OCI-M2 (cell line): ENCODE results near the gene RBFOX2.
"Not testable (repeated sequence)": the region's sequence is repeated elsewhere in the genome, so short reads cannot be mapped to it uniquely, and the experiment has no call there.

ENCODE experiments used
- DNase-seq: peaks from one replicate; lab custom pipeline; 2025; ENCODE audit not compliant: unreplicated experiment; lab: John Stamatoyannopoulos, UW

The RBFOX2 gene

GRCh38 chr22:35721960-35722359 lies 306.7 kb downstream of the RBFOX2 start:
- DNase-seq = no peak

- DNase-seq = no peak
These were observed 309.3 kb downstream of the RBFOX2 start for GRCh38 chr22:35719212-35719875.

DNA sequence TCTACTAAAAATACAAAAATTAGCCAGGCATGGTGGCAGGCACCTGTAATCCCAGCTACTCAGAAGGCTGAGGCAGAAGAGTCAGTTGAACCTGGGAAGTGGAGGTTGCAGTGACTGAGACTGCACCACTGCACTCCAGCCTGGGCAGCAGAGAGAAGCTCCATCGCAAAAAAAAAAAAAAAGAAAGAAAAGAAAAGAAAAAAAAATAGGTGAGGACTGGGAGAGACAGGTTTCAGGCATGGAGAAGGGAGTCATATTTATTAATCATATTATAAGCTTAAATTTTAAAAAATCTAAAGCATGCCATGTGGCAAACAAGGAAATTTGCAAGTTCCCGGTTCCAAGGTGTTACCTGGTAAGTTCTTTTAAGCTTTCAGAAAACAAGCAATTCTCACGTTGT lies 311.1 kb downstream of the RBFOX2 start, which contains the start of gene APOL5:
APOL5 (plus strand) TSS at position 301 of the 400 bp plus-strand sequence; CDS start at position 301, 0 bp downstream.
- DNase-seq = no peak

GRCh38 chr22:35712672-35713071 lies 316.0 kb downstream of the RBFOX2 start:
- DNase-seq = no peak

DNA sequence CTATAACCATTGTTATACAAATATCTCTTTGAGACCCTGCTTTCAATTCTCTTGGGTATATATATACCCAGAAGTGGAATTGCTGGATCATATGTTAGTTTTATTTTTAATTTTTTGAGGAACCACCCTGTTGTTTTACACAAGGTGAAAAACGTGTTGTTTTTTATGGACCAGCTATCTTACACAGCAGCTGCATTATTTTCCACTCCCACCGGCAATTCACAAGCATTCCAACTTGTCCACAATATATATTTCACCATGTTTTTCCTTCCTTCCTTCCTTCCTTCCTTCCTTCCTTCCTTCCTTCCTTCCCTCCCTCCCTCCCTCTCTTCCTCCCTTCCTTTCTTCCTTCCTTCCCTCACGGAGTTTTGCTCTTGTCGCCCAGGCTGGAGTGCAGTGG lies 317.3 kb downstream of the RBFOX2 start:
- DNase-seq = no peak

DNA sequence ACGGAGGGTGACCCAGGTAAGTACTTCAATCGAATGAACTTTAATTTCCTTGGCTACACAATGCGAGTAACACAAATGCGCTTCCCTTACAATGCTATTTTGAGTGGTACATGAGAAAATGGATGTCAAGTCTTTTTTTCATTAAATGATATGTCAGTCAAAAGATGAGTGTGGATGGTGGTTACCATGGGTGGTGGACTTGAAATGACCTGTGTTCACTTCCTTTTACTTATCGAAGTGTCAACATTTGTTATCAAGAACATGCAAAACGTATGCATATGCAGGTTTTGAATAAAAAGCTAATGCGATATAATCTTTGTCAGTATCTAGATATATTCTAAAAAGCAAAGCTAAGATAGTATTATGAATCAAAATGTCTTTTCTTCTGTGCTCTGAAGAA lies 319.7 kb downstream of the RBFOX2 start:
- no peak for DNase-seq

DNA sequence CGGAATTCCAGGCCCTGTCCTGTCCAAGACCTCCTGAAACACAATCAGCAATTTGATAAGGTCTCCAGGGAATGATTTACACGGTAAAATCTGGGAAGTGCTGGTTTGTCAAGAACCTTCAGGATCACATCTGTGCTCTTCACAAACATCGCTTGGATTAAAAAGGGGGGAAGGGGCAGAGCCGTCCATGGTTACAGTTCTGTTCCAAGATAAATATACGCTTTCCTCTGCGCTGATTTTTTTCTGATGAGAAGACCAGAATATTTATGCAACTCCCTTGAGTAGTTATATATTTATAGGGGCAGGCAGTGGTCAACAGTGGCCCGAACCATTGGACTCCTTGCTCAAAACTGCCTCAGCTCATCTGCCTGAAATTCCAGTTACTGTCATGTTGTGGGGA lies 320.2 kb downstream of the RBFOX2 start:
- no peak for DNase-seq

DNA sequence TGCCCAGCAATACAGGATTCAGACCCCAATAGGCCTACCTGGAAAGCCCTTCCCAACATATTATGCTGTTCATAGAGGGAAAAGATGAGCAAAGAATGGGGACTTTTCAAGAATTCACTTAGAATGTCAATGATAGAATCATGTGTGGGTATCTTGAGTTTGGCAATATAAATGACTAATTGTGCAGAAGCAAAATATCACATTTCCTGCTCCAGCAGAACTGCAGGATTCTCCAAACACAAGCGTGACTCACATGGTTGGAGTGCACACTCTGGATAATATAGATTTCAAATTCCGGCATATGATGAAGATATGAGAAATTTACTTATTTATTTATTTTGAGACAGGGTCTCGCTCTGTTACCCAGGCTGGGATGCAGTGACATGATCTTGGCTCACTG lies 323.5 kb downstream of the RBFOX2 start:
- no peak for DNase-seq

DNA sequence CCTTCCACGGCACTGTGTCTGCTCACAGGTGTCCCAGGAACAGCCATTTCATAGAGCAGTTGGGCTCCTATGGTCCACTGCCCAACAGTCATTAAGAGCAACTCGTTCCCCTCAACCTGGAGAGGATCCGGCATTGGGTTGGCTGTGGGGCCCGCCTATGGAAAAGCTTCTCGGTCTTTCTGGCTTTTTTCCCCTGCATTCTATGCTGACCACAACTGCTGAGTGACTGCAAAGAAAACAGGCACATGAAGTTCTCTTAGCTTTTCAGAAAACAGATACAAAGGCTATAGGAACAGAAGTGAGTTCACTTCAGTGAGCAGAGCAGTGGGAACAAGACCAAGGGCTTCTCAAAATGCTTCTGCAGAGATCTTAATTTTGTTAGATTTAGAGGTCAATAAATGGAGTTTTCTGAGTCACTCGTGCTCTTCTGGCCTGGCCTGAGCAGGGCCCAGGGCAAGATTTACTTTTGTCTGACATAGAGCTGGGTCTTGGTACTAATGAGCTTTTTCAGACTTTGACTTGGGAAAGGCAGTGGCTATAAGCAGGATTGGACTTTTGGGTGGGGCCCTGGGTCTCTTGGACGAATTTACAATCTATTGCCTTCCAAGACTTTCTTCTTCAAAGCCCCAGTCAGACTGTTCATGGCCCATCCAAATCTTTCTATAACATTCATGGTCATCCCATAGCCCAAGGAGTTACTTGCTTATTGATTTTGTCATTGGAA lies 324.6 kb downstream of the RBFOX2 start:
- no peak for DNase-seq

DNA sequence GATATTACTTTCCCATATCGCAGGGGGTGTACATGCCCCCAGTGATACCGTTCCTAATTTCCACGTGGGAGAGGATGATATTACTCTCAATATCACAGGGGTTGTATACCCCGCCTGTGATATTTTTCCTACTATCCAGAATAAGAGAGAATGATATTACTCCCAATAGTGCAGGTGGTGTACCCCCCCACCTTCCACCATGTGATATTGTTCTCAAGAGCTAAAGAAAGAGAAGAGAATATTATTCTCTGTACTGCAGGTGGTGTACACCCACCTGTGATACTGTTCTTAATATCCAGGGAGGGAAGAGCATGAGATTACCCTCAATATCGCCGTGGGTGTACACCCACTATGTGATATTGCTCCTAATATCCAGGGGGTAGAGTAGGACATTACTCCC lies 328.8 kb downstream of the RBFOX2 start:
- DNase-seq = not testable (repeated sequence)

GRCh38 chr22:35697142-35697541 lies 331.5 kb downstream of the RBFOX2 start:
- DNase-seq = no peak

DNA sequence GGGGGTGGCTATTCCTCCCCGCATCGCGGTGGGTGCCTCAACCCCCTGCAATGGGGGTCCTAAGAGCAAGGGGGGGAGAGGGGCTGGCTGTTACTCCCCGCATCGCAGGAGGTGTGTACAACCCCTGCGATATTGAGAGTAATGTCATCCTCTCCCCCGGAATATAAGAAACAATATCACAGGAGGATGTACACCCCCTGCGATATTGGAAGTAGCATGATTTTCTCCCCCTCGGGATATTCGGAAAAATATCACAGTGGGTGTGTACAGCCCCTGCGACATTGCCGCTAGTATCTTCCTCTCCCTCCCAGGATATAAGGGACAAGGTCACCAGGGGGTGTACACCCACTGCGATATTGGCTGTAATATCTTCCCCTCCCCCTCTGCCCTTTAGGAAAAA lies 333.4 kb downstream of the RBFOX2 start:
- DNase-seq = no peak

DNA sequence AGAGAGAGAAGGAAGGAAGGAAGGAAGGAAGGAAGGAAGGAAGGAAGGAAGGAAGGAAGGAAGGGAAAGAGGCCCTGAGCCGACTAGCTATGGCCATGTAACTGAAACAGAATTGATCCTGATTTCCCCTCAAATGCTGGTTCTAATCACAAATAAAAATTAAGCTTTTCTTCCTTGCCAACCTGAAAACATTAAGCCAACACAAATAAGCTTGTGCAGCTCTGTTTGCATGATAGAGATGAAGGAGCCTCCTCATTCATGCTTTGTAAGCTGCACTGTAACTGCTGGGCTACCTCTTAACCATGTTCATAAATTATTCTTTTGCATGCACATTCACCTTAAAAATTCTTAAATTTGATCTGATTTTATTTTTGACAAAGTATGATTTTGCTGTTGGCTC lies 338.6 kb downstream of the RBFOX2 start:
- no peak for DNase-seq

- no peak for DNase-seq
These were observed 339.5 kb downstream of the RBFOX2 start for GRCh38 chr22:35688913-35689675.
